ENCODE data around the gene TBC1D3B.

- TF ChIP-seq CTCF (IDR thresholded peaks at IDR 0.05): no peak
- no peak for TF ChIP-seq EP300 (IDR thresholded peaks at IDR 0.05)
- TF ChIP-seq POLR2A (IDR thresholded peaks at IDR 0.05): no peak
- TF ChIP-seq POLR2AphosphoS5 (IDR thresholded peaks at IDR 0.05): no peak
These were observed 32.4 kb downstream of the TBC1D3B start for GRCh38 chr17:36144014-36144413.

Data from gastroesophageal sphincter (tissue), 3 donors.